Measurements from ENCODE around the gene LRRFIP1.
A peak's percentile ranks its signal among the peaks of the same experiment; 100 is the strongest.

LRRFIP1 gene

GRCh38 chr2:237695201-237695780 is 67.9 kb downstream of the LRRFIP1 start:
- H3K4me3 ChIP-seq (replicated peaks; ENCODE audit: low read depth, low read length), result peak overlapping the region; percentile 22
- TF ChIP-seq, protein P1, sequence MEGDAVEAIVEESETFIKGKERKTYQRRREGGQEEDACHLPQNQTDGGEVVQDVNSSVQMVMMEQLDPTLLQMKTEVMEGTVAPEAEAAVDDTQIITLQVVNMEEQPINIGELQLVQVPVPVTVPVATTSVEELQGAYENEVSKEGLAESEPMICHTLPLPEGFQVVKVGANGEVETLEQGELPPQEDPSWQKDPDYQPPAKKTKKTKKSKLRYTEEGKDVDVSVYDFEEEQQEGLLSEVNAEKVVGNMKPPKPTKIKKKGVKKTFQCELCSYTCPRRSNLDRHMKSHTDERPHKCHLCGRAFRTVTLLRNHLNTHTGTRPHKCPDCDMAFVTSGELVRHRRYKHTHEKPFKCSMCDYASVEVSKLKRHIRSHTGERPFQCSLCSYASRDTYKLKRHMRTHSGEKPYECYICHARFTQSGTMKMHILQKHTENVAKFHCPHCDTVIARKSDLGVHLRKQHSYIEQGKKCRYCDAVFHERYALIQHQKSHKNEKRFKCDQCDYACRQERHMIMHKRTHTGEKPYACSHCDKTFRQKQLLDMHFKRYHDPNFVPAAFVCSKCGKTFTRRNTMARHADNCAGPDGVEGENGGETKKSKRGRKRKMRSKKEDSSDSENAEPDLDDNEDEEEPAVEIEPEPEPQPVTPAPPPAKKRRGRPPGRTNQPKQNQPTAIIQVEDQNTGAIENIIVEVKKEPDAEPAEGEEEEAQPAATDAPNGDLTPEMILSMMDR (IDR thresholded peaks at IDR 0.05; ENCODE audit: low read length, missing control alignments), result no peak
- DNase-seq (ENCODE audit: low read depth), result peak; percentile 83

DNA sequence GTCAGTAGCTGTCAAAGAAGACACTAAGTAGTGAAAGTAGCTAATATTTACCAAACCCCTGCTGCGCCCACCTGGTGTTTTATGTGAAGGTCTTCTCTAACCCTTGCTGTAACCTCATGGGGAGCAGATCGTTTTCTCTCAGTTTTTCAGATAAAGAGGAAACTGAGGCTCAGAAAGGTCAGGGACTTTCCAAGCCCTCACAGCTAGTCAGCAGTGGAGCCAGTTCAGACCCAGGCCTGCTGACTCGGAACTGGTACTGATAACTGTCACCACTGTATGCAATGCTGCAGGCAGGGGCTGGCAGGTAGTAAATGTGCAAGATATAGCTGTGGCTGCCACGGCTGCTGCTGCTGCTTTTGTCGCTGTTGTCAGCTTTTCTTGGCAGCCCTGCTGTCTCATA is 69.1 kb downstream of the LRRFIP1 start:
- TF ChIP-seq, protein P1 (IDR thresholded peaks at IDR 0.05; ENCODE audit: low read length, missing control alignments), result no peak
- H3K4me3 ChIP-seq (replicated peaks; ENCODE audit: low read depth, low read length), result no peak overlapping the region
- DNase-seq (ENCODE audit: low read depth), result no peak

- H3K4me3 ChIP-seq (replicated peaks; ENCODE audit: low read depth, low read length), result no peak overlapping the region
- DNase-seq (ENCODE audit: low read depth), result peak; percentile 58
- TF ChIP-seq, protein P1 (IDR thresholded peaks at IDR 0.05; ENCODE audit: low read length, missing control alignments), result no peak
These were observed 70.4 kb downstream of the LRRFIP1 start for GRCh38 chr2:237697586-237698357.

- H3K4me3 ChIP-seq (replicated peaks; ENCODE audit: low read depth, low read length), result no peak overlapping the region
- TF ChIP-seq, protein P1 (IDR thresholded peaks at IDR 0.05; ENCODE audit: low read length, missing control alignments), result no peak
- no peak for DNase-seq (ENCODE audit: low read depth)
These were observed 70.9 kb downstream of the LRRFIP1 start for GRCh38 chr2:237698358-237698694.

GRCh38 chr2:237699870-237700511 is 72.6 kb downstream of the LRRFIP1 start:
- TF ChIP-seq, protein P1 (IDR thresholded peaks at IDR 0.05; ENCODE audit: low read length, missing control alignments), result no peak
- DNase-seq (ENCODE audit: low read depth), result no peak
- no peak overlapping the region for H3K4me3 ChIP-seq (replicated peaks; ENCODE audit: low read depth, low read length)

- H3K4me3 ChIP-seq (replicated peaks; ENCODE audit: low read depth, low read length), result no peak overlapping the region
- DNase-seq (ENCODE audit: low read depth), result peak; percentile 86
- TF ChIP-seq, protein P1 (IDR thresholded peaks at IDR 0.05; ENCODE audit: low read length, missing control alignments), result no peak
These were observed 73.2 kb downstream of the LRRFIP1 start for GRCh38 chr2:237700512-237701032.
